ENCODE data around the gene HERPUD1.

Gene HERPUD1

GRCh38 chr16:56910654-56911539 is 21.0 kb upstream of the HERPUD1 start:
- Histone ChIP-seq H2AK5ac (ENCODE audit: low read depth, low read length) (no peak overlapping the region), H3K79me1 (ENCODE audit: low read depth, low read length) (no peaks in the 10 kb centered on the region), H3K4me3 (ENCODE audit: low read length in 2 of 2) (no peak overlapping the region)

DNA sequence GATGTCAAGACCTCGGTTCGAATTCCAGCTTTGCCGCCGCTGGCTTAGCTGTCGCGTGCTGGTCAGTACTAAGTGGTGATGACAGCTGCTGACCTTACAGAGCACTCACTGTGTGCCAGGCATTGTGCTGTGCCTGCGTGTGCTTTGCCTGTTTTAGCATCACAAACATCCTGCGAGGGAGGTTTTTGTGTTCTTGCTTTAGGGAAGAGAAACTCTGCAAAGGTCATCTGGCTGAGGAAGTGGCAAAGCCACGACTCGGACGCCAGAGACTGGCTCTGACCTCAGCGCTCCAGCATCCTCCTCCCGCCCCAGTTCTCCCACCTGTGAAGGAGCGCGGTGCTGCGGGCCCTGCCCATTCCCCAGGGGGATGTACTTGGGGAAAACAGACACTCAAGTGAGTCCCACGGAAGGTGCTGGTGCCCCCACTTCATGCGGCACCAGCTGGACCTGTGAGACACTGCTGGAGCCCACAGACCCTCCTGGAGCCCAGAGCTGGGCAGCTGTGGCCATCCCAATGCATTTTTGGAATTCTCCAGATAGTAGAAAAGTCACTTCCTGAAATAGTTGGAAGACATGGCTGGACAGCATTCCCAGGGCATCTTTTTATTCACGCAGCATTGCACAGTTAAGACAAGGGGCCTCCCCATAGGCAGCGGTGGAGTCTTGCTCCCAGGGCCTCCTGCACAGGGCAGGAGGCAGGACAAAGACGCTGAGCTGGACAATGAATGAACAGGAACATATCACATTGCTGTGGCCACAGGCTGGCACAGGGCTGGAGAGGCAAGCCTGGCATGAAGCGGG is 20.0 kb upstream of the HERPUD1 start:
- Histone ChIP-seq H2BK5ac (ENCODE audit: low read length) (no peak overlapping the region), H3K23ac (ENCODE audit: low read depth, low read length, poor library complexity) (no peak overlapping the region), H3K27me3 (ENCODE audit: control insufficient read depth in 3 of 3, insufficient read depth in 3 of 3, low read depth in 1 of 3, low read length in 3 of 3) (peaks cover 0 to 10% (median 0%) of the 10 kb centered on the region in 3 experiments), H2AK5ac (ENCODE audit: low read depth, low read length) (no peak overlapping the region), H3K9me3 (replicated peaks in 1 of 2; ENCODE audit: control insufficient read depth in 2 of 2, insufficient read depth in 1 of 2, low read depth in 1 of 2, low read length in 2 of 2) (no peaks in the 10 kb centered on the region), H3K4me3 (ENCODE audit: low read length in 2 of 2) (no peak overlapping the region), H3K18ac (ENCODE audit: low read length) (peak overlapping the region; percentile 46), H2BK12ac (ENCODE audit: low read length) (no peak overlapping the region), H3K4me1 (ENCODE audit: control insufficient read depth in 2 of 2, insufficient read depth in 1 of 2, low read depth in 1 of 2, low read length in 2 of 2) (peaks cover 12 to 19% of the 10 kb centered on the region in 2 donors), H4K8ac (ENCODE audit: low read depth, low read length) (no peak overlapping the region), H2BK120ac (ENCODE audit: low read depth, low read length) (no peak overlapping the region), H3K9ac (ENCODE audit: low read depth, low read length, poor library complexity) (no peak overlapping the region), H3K36me3 (replicated peaks in 1 of 2; ENCODE audit: control insufficient read depth in 2 of 2, insufficient read depth in 2 of 2, low read length in 2 of 2) (no peaks in the 10 kb centered on the region), H3K79me1 (ENCODE audit: low read depth, low read length) (no peaks in the 10 kb centered on the region), H4K91ac (ENCODE audit: low read depth, low read length, poor library complexity) (no peak overlapping the region), H2BK15ac (ENCODE audit: low read length) (no peak overlapping the region), H3K14ac (ENCODE audit: low read length) (no peak overlapping the region), H3K4me2 (ENCODE audit: insufficient read depth, low read length, poor library complexity, severe bottlenecking) (no peak overlapping the region), H3K4ac (ENCODE audit: low read length) (no peak overlapping the region), H2AFZ (ENCODE audit: low read length) (peak overlapping the region; percentile 56), H3K27ac (replicated peaks; ENCODE audit: low read length) (no peak overlapping the region)
- no peak for DNase-seq (ENCODE audit: low spot score)
- no CpG with 5 or more reads among the region's 22 CpGs for whole genome bisulfite sequencing, 2 donors (ENCODE audit: extremely low coverage in 2 of 2, insufficient read length in 2 of 2, insufficient replicate concordance in 1 of 2)

More at GRCh38 chr16:56910654-56911539, 21.0 kb upstream of the HERPUD1 start:
- no peak overlapping the region for H3K18ac ChIP-seq (ENCODE audit: low read length)
- no peak overlapping the region for H4K91ac ChIP-seq (ENCODE audit: low read depth, low read length, poor library complexity)
- no peak overlapping the region for H2BK5ac ChIP-seq (ENCODE audit: low read length)
- no peak overlapping the region for H2BK15ac ChIP-seq (ENCODE audit: low read length)
- no peak for DNase-seq (ENCODE audit: low spot score)
- no peaks in the 10 kb centered on the region for H3K9me3 ChIP-seq (replicated peaks in 1 of 2; ENCODE audit: control insufficient read depth in 2 of 2, insufficient read depth in 1 of 2, low read depth in 1 of 2, low read length in 2 of 2)
- peak overlapping the region; percentile 27 for H2AFZ ChIP-seq (ENCODE audit: low read length)
- H3K14ac ChIP-seq (ENCODE audit: low read length) = no peak overlapping the region
- no peak overlapping the region for H3K9ac ChIP-seq (ENCODE audit: low read depth, low read length, poor library complexity)
- no peak overlapping the region for H3K27ac ChIP-seq (replicated peaks; ENCODE audit: low read length)
- no peak overlapping the region for H3K23ac ChIP-seq (ENCODE audit: low read depth, low read length, poor library complexity)
- H3K4me2 ChIP-seq (ENCODE audit: insufficient read depth, low read length, poor library complexity, severe bottlenecking) = no peak overlapping the region
- no peak overlapping the region for H3K4ac ChIP-seq (ENCODE audit: low read length)
- no peaks in the 10 kb centered on the region for H3K36me3 ChIP-seq (replicated peaks in 1 of 2; ENCODE audit: control insufficient read depth in 2 of 2, insufficient read depth in 2 of 2, low read length in 2 of 2)
- H2BK120ac ChIP-seq (ENCODE audit: low read depth, low read length) = no peak overlapping the region
- H4K8ac ChIP-seq (ENCODE audit: low read depth, low read length) = no peak overlapping the region
- H2BK12ac ChIP-seq (ENCODE audit: low read length) = no peak overlapping the region
- no CpG with 5 or more reads among the region's 12 CpGs for WGBS, 2 donors (ENCODE audit: extremely low coverage in 2 of 2, insufficient read length in 2 of 2, insufficient replicate concordance in 1 of 2)
- peaks cover 12 to 13% of the 10 kb centered on the region in 2 donors for H3K4me1 ChIP-seq (ENCODE audit: control insufficient read depth in 2 of 2, insufficient read depth in 1 of 2, low read depth in 1 of 2, low read length in 2 of 2)
- H3K27me3 ChIP-seq (ENCODE audit: control insufficient read depth in 3 of 3, insufficient read depth in 3 of 3, low read depth in 1 of 3, low read length in 3 of 3) = peaks cover 0 to 4% (median 0%) of the 10 kb centered on the region in 3 experiments

DNA sequence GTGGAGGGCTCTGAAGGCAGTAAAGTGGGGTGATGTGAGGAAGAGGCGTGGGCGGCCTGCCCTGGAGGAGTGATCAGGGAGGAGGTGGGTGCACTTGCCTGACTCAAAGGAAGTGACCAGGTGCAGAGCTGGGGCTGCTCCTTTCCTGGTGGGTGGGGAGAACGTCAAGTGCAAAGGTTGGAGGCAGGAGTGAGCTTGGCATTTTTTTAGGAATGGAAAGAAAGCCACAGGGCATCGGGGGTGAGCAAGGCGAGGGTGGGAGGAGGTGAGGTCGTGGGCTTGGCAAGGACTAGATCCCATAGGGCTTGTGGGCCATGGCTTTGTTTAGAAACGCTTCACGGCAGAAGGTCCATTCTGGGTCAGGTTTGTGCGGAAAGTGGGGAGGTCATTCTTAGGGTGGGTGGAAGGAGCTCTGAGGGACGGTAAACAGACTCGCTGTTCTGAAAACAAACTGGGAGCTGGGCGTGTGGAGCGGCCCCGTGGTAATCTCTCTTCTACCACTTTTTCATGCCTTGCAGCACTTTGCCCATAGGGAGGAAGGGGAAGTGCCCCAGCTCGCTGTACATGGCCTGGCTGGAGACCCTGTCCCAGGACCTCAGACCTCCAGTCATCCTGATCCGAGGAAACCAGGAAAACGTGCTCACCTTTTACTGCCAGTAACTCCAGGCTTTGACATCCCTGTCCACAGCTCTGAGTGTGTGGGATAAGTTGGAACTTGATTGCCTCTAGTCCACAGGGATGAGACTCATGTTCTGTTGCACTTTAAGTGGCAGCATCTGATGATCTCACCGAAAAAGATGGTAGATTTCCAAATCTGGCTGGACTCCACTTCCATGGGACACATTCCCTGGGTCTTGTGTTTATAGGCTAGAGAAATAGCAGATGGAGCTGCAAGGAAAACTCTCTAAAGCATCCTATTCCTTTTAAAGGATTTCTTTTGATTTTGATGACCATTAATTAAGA is 18.9 kb upstream of the HERPUD1 start:
- WGBS, 2 donors (ENCODE audit: extremely low coverage in 2 of 2, insufficient read length in 2 of 2, insufficient replicate concordance in 1 of 2) = no CpG with 5 or more reads among the region's 18 CpGs
- no peak overlapping the region for H3K27ac ChIP-seq (replicated peaks; ENCODE audit: low read length)
- H3K9me3 ChIP-seq (replicated peaks in 1 of 2; ENCODE audit: control insufficient read depth in 2 of 2, insufficient read depth in 1 of 2, low read depth in 1 of 2, low read length in 2 of 2) = no peaks in the 10 kb centered on the region

More for the DNA sequence above, 18.9 kb upstream of the HERPUD1 start:
- Histone ChIP-seq H3K4me3 (ENCODE audit: low read length in 2 of 2) (no peak overlapping the region), H3K36me3 (replicated peaks in 1 of 2; ENCODE audit: control insufficient read depth in 2 of 2, insufficient read depth in 2 of 2, low read length in 2 of 2) (no peaks in the 10 kb centered on the region), H3K4ac (ENCODE audit: low read length) (no peak overlapping the region), H3K4me1 (ENCODE audit: control insufficient read depth in 2 of 2, insufficient read depth in 1 of 2, low read depth in 1 of 2, low read length in 2 of 2) (peaks cover 12 to 19% of the 10 kb centered on the region in 2 donors), H2BK5ac (ENCODE audit: low read length) (no peak overlapping the region), H3K27me3 (ENCODE audit: control insufficient read depth in 3 of 3, insufficient read depth in 3 of 3, low read depth in 1 of 3, low read length in 3 of 3) (peaks cover 0 to 17% (median 0%) of the 10 kb centered on the region in 3 experiments), H4K91ac (ENCODE audit: low read depth, low read length, poor library complexity) (peak overlapping the region; percentile 19), H2AFZ (ENCODE audit: low read length) (peak overlapping the region; percentile 56), H2AK5ac (ENCODE audit: low read depth, low read length) (no peak overlapping the region), H3K4me2 (ENCODE audit: insufficient read depth, low read length, poor library complexity, severe bottlenecking) (no peak overlapping the region), H2BK15ac (ENCODE audit: low read length) (peak overlapping the region; percentile 1), H3K9ac (ENCODE audit: low read depth, low read length, poor library complexity) (no peak overlapping the region), H4K8ac (ENCODE audit: low read depth, low read length) (no peak overlapping the region), H3K79me1 (ENCODE audit: low read depth, low read length) (no peaks in the 10 kb centered on the region), H3K14ac (ENCODE audit: low read length) (no peak overlapping the region), H3K18ac (ENCODE audit: low read length) (no peak overlapping the region), H2BK12ac (ENCODE audit: low read length) (no peak overlapping the region), H3K23ac (ENCODE audit: low read depth, low read length, poor library complexity) (no peak overlapping the region), H2BK120ac (ENCODE audit: low read depth, low read length) (no peak overlapping the region)
- DNase-seq (ENCODE audit: low spot score) = no peak
